Liver (tissue), 3 donors: ENCODE measurements around the gene AUH.
A peak's percentile ranks its signal among the peaks of the same experiment; 100 is the strongest.

Experiments used
- GABPA ChIP-seq, 2 donors: IDR thresholded peaks in 1 of 2; conservative IDR thresholded peaks in 1 of 2; 2 replicates each; pipeline ENCODE4 v1.6.1; 2016; ENCODE audit warnings: antibody characterized with exemption in 2 of 2, mild to moderate bottlenecking in 1 of 2, moderate library complexity in 1 of 2
- JUND ChIP-seq, 2 donors: IDR thresholded peaks; 2 replicates each; pipeline ENCODE4 v1.6.1; 2016; ENCODE audit warnings: antibody characterized with exemption in 2 of 2
- RAD21 ChIP-seq, 2 donors: IDR thresholded peaks; 2 replicates each; pipeline ENCODE4 v1.6.1; 2016; ENCODE audit warnings: antibody characterized with exemption in 2 of 2, mild to moderate bottlenecking in 2 of 2
- REST ChIP-seq: IDR thresholded peaks from 2 replicates; pipeline ENCODE4 v1.6.1; 2016; ENCODE audit warnings: antibody characterized with exemption, mild to moderate bottlenecking
- TF ChIP-seq, protein P1 (sequence below): IDR thresholded peaks from 2 replicates; pipeline ENCODE4 v1.6.1; 2016; ENCODE audit warnings: antibody characterized with exemption
- TF ChIP-seq, protein P2 (sequence below): fragments of 150-350 bp; IDR thresholded peaks from 2 replicates; pipeline ENCODE4 v1.5.1; 2017; ENCODE audit warnings: improper control_type of control experiment, low read depth, low read length; ENCODE audit not compliant: missing input control
- TF ChIP-seq, protein P3 (sequence below): IDR thresholded peaks from 2 replicates; pipeline ENCODE4 v1.6.1; 2016; ENCODE audit warnings: antibody characterized with exemption
- donor health status: healthy.
- donor health status: healthy.

DNA sequence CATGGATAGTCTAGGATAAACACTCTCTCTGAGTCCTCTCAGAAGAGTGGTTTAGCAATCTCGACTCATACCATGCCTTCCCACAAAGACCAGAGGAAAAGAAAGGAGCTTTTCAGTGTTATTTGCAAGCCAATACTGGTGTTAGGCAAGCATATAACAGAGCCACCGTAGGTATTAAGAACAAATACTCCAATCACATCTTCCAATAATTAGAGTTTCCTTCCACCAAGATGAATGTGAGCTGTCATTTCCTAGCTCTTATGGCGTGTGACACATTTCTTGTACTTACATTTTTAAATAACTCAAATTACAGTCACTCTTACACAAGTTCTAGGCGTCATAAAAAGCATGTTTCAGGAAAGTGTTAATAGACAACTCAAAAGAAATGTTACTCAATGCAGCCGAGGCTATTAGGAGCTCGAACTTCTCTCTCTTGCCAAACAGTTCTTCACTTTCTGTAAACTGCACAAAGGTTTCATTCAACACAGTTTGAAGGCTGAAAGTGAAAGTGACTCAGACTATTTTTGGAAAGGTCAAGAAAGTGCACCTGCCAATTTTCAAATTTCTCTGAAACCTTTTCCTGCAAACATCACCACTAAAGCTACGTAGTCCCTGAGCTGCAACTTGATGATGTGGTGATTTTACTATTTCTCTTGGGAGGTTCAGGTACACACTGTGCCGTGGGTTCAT, 153.8 kb downstream of the AUH start:
- TF ChIP-seq, protein P1, sequence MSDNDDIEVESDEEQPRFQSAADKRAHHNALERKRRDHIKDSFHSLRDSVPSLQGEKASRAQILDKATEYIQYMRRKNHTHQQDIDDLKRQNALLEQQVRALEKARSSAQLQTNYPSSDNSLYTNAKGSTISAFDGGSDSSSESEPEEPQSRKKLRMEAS, result peak; percentile 80
- TF ChIP-seq, protein P2, sequence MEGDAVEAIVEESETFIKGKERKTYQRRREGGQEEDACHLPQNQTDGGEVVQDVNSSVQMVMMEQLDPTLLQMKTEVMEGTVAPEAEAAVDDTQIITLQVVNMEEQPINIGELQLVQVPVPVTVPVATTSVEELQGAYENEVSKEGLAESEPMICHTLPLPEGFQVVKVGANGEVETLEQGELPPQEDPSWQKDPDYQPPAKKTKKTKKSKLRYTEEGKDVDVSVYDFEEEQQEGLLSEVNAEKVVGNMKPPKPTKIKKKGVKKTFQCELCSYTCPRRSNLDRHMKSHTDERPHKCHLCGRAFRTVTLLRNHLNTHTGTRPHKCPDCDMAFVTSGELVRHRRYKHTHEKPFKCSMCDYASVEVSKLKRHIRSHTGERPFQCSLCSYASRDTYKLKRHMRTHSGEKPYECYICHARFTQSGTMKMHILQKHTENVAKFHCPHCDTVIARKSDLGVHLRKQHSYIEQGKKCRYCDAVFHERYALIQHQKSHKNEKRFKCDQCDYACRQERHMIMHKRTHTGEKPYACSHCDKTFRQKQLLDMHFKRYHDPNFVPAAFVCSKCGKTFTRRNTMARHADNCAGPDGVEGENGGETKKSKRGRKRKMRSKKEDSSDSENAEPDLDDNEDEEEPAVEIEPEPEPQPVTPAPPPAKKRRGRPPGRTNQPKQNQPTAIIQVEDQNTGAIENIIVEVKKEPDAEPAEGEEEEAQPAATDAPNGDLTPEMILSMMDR, result no peak
- TF ChIP-seq, protein P3, sequence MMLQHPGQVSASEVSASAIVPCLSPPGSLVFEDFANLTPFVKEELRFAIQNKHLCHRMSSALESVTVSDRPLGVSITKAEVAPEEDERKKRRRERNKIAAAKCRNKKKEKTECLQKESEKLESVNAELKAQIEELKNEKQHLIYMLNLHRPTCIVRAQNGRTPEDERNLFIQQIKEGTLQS, result peak; percentile 78
- TF ChIP-seq GABPA (IDR thresholded peaks at IDR 0.05 in 1 of 2, conservative IDR thresholded peaks at IDR 0.05 in 1 of 2) (peak in 1 of 2 donors; percentile 25), JUND (IDR thresholded peaks at IDR 0.05) (peak; percentile 86 to 94), RAD21 (IDR thresholded peaks at IDR 0.05) (peak; percentile 51 to 60), REST (peak; percentile 59)
